ENCODE measurements around the gene PIP4K2A.
A peak's percentile ranks its signal among the peaks of the same experiment; 100 is the strongest.

Gene PIP4K2A

DNA sequence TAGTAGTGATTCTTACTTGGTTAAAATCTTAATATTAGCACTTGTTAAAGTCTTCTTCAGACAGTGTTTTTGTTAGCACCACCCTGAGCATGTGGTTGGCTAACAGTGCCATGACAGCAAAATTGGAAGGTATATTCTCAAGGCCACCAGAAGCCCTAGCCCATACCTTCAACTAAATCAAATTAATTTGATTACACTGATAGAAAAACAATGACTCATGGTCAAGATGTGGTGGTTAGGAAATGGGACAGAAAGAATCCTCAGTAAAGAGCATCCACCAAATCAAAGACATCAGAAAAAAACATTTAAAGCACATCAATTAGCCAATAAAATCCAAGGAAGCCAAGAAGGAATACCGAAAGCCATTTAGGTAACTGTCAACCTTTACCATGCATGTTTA lies 75.5 kb downstream of the PIP4K2A start:
- no peak for DNase-seq (ENCODE audit: low spot score)

DNA sequence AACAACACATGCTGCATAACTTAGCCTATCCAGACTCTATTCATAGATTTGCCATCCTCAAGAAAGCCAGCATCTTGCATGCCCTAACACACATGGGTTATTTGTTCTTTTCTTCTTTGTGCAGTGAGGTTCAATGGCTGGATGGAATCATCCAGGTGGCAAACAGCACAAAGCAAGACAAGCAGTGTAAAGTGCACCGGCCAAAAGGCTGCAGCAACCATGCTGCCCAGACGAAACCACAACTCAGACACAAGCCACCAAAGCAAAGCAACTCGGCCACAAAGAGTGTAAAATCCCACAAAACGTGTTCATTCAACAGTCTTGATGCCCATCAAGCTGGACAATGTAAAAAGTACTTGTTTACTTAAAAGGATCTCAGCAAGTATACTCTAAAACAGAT lies 76.9 kb downstream of the PIP4K2A start:
- DNase-seq (ENCODE audit: low spot score): no peak

DNA sequence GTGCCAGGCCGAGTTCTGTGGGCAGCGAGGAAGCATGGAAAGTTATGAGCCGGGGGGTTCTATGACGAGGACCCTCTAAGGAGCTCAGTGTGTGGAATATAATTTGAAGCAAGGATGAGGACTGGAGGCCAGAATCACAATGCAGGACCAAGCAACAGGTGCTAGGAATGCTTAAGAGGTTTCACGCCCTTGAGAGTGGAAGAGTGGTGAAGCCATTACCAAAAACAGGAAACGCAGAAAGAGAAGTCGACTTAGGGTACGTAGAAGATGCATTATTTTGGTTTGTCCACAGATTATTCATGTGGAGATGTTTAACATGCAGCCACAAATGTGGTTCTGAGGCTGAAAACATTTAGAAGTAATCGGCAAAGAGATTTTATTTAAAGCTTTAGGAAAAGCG lies 78.7 kb downstream of the PIP4K2A start:
- DNase-seq (ENCODE audit: low spot score): no peak

- DNase-seq (ENCODE audit: low spot score): no peak
Measured at GRCh38 chr10:22634606-22635459, 79.5 kb downstream of the PIP4K2A start.

- DNase-seq (ENCODE audit: low spot score): no peak
Measured at GRCh38 chr10:22634093-22634492, 80.3 kb downstream of the PIP4K2A start.

- DNase-seq (ENCODE audit: low spot score): no peak
Measured at GRCh38 chr10:22633528-22633927, 80.8 kb downstream of the PIP4K2A start.

GRCh38 chr10:22633106-22633505 lies 81.3 kb downstream of the PIP4K2A start:
- DNase-seq (ENCODE audit: low spot score): no peak

- no peak for DNase-seq (ENCODE audit: low spot score)
Measured at GRCh38 chr10:22631646-22632278, 82.6 kb downstream of the PIP4K2A start.

DNA sequence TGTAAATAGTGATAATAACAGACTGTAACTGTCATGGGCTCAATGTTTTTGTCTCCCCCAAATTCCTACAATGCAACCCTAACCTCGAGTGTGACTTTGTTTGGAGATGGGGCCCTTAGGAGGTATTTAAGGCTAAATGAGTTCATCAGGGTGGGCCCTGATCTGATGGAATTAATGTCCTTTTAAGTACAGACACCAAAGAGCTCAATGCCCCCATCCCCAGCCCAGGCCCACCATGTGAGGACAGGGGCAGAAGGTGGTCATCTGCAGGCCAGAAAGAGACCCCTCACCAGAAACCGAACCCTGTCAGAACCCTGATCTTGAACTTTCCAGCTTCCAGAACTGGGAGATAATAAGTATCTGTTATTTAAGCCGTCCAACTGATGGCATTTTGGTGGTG lies 83.2 kb downstream of the PIP4K2A start:
- DNase-seq (ENCODE audit: low spot score): no peak

DNA sequence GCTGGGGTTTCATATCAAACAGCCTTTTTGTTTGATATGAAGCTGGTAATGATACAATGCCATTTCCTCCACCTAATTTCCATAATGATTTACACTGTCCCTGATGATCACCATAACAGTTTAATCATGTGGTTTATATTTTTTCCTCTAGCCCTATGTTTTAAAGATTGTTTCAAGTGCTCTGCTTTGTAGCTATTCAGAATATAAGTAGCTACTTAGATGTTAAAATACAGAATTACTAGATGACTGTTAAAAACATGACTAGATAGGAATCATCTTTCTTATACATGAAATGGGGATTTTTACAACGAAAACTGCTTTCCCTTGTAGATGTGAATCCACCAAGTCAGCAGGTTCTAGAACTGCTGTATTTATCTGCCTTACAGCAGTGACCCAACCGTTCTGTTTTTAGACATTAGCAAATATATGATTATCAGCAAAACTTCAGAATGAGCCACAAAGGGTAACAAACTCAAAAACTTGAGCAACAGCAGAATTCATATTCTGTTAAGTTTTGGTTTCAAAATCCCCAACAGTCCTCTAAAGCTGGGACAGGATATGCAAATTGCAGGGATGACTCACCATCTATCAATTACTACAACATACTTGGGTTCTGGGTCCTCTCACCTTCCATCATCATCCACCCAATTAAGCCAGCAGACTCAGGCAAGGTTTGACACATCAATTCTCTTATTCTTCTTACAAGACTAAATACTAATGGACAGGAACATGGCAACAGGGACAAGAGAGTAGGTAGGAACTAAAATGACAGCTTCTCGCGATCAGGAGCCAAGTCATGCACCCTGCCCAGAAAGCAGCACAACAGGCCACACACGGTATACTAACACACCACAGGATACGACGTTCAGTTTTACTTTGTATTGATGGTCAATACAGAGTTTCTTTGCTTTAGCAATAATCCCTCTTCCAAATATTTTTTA lies 83.9 kb downstream of the PIP4K2A start:
- peak; percentile 79 for DNase-seq (ENCODE audit: low spot score)

GRCh38 chr10:22629852-22630233 lies 84.5 kb downstream of the PIP4K2A start:
- DNase-seq (ENCODE audit: low spot score): no peak

- DNase-seq (ENCODE audit: low spot score): no peak
Measured at GRCh38 chr10:22629126-22629525, 85.3 kb downstream of the PIP4K2A start.

GRCh38 chr10:22628309-22628708 lies 86.1 kb downstream of the PIP4K2A start:
- DNase-seq (ENCODE audit: low spot score): no peak

DNA sequence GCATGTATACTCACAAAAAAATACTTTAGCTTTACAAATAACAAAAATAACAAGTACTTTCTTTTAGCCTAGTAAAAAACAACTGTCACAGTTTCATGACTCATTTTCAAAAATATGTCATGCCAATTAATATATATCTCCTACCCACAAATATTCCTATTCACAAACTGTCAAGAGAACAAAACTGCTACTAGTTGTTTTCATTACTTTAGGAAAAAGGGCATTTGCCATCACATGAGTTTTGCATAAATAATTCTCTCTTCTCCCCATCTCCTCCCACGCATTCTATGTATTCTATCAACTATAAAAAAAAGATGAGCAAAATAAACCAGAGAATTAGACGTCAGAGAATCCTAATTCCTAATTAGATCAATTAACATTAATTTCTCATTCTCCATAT lies 87.6 kb downstream of the PIP4K2A start:
- DNase-seq (ENCODE audit: low spot score): no peak

GRCh38 chr10:22625516-22626290 lies 88.7 kb downstream of the PIP4K2A start:
- DNase-seq (ENCODE audit: low spot score): no peak

DNA sequence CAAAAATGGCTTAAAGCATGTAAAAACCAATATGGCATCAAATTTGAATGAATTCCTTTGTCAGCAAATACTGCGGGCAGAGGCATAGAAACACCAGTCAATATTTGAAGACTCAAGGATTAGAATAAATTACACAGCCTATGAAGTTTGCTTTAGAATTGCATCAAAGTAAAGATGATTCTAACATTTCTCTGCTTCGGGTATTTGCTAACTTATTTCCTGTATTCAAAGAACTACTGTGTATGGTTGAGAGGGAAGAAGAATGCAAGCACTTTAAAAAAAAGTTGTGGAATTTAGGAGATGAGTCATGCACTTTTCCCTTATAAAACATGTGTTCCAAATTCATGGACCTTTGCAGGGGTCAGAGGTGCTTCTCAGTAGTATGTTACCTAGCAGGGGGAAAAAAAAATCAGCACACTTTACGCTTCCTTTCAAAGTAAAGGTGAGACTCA lies 90.1 kb downstream of the PIP4K2A start:
- no peak for DNase-seq (ENCODE audit: low spot score)

DNA sequence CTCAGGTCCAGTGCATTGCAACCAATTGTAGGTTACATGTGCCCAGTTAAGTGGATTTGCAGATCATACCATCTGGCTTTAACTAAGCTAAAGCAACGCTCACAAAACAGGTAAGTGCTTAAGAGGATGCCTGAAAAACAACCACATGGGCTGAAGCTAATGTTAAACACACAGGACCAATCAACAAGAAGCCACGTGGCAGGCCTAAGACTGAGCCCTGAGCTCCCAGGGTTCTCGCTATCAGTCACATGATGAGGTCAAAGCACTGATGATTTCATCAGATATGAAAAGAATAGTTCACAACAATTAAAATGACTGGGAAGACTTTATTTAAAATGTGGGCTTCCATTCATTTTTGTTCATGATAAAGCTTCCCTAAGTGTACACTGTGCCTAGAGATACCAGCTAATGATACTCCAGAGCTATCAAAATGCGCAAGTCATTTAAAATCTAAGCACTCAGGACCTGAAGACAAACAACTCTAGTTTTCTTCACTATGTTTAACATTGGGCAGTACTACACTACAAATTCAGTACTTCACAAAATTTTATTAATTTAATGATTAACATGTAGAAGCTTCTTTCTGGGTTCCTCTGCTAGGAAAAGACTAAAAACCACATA lies 90.6 kb downstream of the PIP4K2A start:
- no peak for DNase-seq (ENCODE audit: low spot score)

- no peak for DNase-seq (ENCODE audit: low spot score)
Measured at GRCh38 chr10:22622242-22622806, 92.1 kb downstream of the PIP4K2A start.

GRCh38 chr10:22621726-22622125 lies 92.7 kb downstream of the PIP4K2A start:
- DNase-seq (ENCODE audit: low spot score): no peak

DNA sequence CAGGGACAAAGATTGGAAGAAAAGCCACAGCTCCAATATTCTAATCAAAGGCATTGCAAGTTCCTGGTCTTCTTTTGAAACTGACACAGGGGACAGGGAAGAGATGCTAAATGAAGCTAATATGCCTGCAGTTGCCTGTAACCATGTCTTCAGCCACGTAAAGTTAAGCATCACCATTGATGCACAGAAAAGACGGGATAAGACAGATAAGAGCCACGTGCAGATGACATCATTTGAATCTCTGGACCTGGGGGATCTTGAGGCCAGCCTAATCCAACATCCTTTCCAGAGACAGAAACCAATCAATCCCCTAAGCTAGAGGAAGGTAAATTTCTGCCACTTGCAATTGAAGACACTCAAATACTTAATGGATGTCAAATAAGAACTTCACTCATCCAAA lies 93.4 kb downstream of the PIP4K2A start:
- no peak for DNase-seq (ENCODE audit: low spot score)

Measured in CD4-positive, alpha-beta T cell treated with Interleukin-15 for 4 hours (primary cell).